GM23338 (cell line): Measurements from ENCODE around the gene CYTIP.

Experiments
- CTCF ChIP-seq, 2 experiments: fragments of 200-600 bp in 1 of 2; sonication (generic) in 1 of 2; conservative IDR thresholded peaks; 2 replicates each; pipeline versions ENCODE4 v1.5.1 to v1.6.1; 2016 to 2017; ENCODE audit warnings: antibody characterized with exemption in 2 of 2, low read depth in 2 of 2, mild to moderate bottlenecking in 2 of 2, moderate library complexity in 1 of 2
- POLR2AphosphoS5 ChIP-seq: IDR thresholded peaks from 2 replicates; pipeline ENCODE4 v1.6.1; 2016; ENCODE audit warnings: antibody characterized with exemption, low read depth

- TF ChIP-seq CTCF (conservative IDR thresholded peaks at IDR 0.05; ENCODE audit: low read depth in 2 of 2), result no peak
- TF ChIP-seq POLR2AphosphoS5, result no peak
Observed at GRCh38 chr2:157393348-157393747, 50.5 kb downstream of the CYTIP start.
